Measurements from ENCODE around the gene METAP2.

METAP2 gene

DNA sequence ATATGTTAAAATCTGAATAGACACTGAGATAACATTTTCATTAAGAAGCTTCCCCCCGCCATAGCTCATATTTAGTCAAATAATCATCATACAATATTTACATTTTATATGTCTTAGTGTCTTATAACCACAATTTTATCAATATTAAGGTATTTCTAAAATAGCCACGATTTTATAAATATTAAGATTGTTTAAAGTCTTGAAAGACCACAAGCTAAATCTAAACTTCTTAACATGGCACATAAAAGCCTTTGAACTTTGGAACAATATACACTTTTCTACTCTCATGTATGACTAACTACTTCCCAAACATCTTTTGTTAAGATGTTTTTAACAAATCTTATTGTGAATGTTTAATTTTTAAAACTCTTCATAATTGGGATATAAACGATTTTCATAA is 70.8 kb downstream of the METAP2 start:
- TF ChIP-seq, protein P1, sequence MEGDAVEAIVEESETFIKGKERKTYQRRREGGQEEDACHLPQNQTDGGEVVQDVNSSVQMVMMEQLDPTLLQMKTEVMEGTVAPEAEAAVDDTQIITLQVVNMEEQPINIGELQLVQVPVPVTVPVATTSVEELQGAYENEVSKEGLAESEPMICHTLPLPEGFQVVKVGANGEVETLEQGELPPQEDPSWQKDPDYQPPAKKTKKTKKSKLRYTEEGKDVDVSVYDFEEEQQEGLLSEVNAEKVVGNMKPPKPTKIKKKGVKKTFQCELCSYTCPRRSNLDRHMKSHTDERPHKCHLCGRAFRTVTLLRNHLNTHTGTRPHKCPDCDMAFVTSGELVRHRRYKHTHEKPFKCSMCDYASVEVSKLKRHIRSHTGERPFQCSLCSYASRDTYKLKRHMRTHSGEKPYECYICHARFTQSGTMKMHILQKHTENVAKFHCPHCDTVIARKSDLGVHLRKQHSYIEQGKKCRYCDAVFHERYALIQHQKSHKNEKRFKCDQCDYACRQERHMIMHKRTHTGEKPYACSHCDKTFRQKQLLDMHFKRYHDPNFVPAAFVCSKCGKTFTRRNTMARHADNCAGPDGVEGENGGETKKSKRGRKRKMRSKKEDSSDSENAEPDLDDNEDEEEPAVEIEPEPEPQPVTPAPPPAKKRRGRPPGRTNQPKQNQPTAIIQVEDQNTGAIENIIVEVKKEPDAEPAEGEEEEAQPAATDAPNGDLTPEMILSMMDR (IDR thresholded peaks at IDR 0.05; ENCODE audit: borderline replicate concordance, insufficient read depth, low read depth, low read length) = no peak
- no peak overlapping the region for H3K4me3 ChIP-seq (ENCODE audit: low read depth, low read length)

DNA sequence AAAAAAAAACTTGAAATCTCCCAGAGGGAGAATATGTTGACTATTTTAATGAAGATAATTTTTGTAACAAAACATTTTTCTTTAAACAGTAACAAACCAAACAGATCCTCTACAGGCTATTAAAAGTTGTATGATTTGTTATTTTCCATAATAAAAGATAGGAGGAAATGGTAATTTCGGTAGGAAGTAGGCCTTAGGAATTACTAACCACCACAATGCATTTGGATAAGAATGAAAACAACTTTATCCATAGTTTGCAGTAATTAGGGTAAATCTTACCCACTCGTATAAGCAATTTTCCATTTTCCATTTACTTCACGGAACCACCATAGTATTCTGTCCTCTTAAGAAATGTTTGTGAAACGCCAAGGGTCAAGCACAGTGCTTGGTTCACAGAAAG is 71.4 kb downstream of the METAP2 start:
- TF ChIP-seq, protein P1 (IDR thresholded peaks at IDR 0.05; ENCODE audit: borderline replicate concordance, insufficient read depth, low read depth, low read length) = no peak
- no peak overlapping the region for H3K4me3 ChIP-seq (ENCODE audit: low read depth, low read length)

DNA sequence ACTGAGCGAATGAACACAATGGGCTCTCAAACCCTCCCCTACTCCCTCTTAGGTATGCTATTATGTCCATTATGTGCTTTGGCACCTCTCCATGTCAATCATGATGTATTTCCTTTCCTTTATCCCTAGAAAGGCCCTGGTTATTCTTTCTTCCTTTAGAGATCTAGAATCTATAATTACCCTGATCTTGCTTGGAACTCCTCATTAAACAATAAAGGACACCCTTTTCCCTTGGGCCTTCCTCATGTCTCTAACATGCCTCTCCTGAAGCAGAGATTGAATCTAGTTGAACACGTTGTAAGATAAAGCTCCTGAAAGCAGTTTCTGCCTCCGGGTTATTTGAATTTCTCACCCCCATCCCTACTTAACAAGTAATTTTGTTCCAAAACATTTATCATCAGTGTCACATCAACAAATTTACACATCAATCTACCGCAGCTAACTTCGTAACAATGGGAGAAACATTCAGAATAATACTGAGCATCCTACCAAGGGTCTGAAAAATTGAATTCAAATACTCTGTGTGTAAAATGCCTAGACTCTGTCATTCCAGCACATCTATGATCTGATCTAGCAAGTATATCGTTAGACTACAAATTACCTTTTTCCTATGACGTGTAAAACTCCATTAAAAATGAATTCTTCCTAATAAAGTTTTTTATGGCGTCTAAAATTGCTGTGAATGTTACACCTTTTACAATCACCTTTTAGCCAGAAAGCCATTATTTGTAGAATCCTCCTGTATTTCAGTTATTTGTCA is 72.0 kb downstream of the METAP2 start:
- TF ChIP-seq, protein P1 (IDR thresholded peaks at IDR 0.05; ENCODE audit: borderline replicate concordance, insufficient read depth, low read depth, low read length) = no peak
- no peak overlapping the region for H3K4me3 ChIP-seq (ENCODE audit: low read depth, low read length)

DNA sequence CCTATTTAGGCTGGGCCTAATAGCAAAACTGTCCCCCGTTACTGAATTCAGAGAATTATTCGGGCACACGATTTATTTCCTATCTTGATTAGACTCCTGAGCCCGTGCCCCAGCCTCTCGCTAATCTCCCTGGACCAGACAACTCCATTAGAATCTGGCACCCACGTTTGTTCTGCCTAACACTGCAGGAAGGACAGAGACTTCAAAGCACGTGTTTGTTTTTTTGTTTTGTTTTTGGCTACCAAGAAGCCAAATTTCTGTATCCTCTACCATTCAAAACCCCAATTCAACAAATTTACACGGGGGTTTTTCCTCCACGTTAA is 72.5 kb downstream of the METAP2 start:
- TF ChIP-seq, protein P1 (IDR thresholded peaks at IDR 0.05; ENCODE audit: borderline replicate concordance, insufficient read depth, low read depth, low read length) = no peak
- no peak overlapping the region for H3K4me3 ChIP-seq (ENCODE audit: low read depth, low read length)

DNA sequence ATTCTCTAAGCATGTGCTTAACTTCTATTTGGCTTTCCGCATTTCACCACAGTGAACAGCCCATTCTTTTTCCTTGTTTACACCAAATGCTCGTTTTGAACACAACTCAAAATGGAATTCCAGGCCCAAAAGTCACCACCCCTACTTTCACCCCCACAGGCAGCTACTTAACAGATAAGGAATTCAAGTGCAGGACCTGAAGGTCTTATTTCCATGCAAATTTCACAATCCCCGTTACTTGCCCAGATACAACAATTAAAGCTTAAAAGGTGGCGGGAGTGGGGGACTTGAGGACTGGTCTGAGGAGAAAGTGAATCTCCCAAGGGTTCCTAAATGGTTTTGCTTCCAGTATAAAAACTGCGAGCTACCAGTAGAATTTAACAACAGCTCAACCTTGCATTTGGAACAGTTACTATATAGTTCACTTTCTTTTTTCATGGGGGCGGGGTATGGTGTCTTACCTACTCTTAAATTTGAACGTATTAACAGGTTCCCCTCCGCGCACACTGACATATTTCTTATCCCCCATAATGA is 73.6 kb downstream of the METAP2 start:
- no peak overlapping the region for H3K4me3 ChIP-seq (ENCODE audit: low read depth, low read length)
- TF ChIP-seq, protein P1 (IDR thresholded peaks at IDR 0.05; ENCODE audit: borderline replicate concordance, insufficient read depth, low read depth, low read length) = no peak

DNA sequence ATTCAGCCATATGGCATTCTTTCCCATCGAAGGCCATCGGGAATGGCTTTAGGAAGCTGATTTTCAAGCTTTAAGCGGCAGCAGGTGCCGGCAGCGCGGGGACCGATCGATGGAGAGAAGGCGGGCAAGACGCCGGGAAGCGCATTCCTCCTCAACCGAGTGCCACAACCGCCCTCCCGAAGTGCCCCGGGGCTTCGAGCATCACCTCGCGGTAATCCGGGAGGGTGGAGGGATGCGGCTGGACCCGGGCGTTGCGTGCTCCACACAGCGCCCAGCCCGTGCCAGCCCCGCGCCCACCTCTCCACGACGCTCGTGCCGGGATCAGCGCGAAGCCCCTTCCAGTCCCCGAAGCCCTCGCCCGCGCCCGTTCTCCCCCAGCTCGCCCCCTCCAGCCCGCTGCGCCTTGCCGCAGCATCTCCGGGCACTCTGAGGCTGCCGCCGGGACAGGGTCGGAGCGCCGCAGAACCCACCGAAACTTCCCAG is 74.1 kb downstream of the METAP2 start:
- TF ChIP-seq, protein P1 (IDR thresholded peaks at IDR 0.05; ENCODE audit: borderline replicate concordance, insufficient read depth, low read depth, low read length) = no peak
- peak overlapping the region; percentile 33 for H3K4me3 ChIP-seq (ENCODE audit: low read depth, low read length)
